CD4-positive, alpha-beta T cell treated with Interleukin-6 for 4 hours (primary cell): ENCODE data around the gene CCNL2.
"Not testable (repeated sequence)": the region's sequence is repeated elsewhere in the genome, so short reads cannot be mapped to it uniquely, and the experiment has no call there.

ENCODE experiments used
- DNase-seq: peaks from one replicate; pipeline ENCODE4 v3.0.0-alpha.2; 2020; ENCODE audit warnings: mixed read lengths

Gene CCNL2

GRCh38 chr1:1373051-1373814 lies 25.9 kb downstream of the CCNL2 start:
- DNase-seq, result no peak

DNA sequence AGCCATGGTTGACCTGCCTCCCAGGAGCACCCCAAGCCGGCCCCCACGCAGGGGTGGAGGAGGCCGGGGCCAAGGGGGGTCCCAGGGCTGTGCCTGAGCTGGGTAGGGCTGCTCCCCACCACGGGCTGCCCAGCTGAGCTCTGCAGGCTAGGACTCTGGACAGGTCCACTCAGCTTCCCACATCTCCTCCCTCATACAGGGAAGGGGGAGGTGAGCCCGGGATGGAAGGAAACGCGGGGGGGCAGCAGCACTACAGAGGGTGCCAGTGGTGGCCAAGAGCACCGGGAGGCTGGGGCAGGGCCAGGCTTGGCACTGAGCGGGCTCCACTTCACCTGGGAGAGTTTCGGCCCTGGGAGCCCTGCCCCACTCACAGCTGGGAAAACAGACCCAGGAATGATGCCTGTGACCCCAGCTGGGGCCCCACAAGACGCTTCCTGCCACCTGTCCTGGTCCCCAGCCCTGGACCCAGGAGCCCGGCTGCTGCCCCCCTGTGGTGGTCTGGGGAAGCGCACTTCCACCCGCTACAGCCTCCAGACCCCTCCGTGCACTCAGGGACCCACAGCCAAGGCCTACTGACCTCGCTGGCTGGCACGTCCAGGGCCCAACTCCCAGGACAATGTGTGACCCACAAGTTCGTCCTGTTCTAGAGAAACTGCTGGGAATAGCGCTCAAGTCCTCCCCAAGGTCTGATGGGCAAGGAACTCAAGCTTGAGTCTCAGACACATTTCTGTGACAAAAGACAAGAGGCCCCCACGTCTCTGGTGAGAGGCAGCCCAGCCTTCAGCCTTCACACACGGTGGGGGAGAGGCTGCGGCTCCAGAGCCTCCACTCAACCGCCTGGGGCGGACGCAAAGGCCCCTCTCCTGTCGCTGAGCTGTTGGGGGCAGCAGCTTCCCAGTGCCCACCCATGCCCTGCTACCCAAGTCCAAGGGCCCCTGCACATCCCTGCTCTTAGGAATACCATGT lies 27.1 kb downstream of the CCNL2 start:
- DNase-seq, result peak; percentile 80

- peak; percentile 42 for DNase-seq
Observed at GRCh38 chr1:1371364-1371745, 27.8 kb downstream of the CCNL2 start.

DNA sequence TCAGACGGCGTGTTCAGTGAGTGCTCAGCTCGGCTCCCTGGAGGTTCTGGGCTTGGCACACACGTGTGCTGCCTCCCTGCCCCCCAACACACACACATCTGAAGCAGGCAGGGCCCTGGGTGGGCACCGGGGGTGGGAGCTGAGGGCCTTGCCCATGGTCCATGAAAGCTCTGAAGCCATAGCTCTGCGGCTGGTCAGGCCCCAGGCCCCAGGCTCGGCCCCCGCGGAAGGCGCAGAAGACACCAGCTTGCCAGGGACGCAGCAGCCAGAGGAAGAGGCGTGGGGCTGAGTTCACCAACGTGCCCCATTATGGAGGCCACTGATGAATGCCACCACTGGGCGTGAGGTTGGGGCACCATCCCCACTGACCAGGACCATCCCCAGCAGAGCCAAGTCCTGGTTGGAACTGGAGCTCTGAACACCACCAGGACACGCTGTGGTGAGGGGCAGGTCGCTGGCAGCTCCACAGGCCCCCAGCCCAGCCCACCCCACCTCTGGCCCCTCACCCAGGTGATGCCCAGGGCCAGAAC lies 28.3 kb downstream of the CCNL2 start:
- no peak for DNase-seq

GRCh38 chr1:1370094-1370493 lies 29.0 kb downstream of the CCNL2 start:
- not testable (repeated sequence) for DNase-seq

DNA sequence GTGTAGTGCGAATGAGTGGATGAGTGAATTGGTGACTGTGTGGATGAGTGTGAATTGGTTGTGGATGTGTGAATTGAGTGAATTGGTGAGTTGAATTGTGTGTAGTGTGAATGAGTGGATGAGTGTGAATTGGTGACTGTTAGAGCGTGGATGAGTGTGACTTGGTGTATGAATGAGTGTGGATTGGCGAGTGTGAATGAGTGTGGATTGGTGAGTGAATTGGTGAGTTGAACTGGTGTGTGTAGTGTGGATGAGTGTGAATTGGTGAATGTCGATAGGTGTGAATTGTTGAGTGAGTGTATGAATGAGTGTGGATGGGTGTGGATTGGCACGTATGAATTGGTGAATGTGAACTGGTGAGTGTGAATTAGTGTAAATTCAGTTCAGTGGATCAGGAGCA lies 31.8 kb downstream of the CCNL2 start:
- DNase-seq, result no peak

GRCh38 chr1:1366699-1367066 lies 32.5 kb downstream of the CCNL2 start:
- no peak for DNase-seq

DNA sequence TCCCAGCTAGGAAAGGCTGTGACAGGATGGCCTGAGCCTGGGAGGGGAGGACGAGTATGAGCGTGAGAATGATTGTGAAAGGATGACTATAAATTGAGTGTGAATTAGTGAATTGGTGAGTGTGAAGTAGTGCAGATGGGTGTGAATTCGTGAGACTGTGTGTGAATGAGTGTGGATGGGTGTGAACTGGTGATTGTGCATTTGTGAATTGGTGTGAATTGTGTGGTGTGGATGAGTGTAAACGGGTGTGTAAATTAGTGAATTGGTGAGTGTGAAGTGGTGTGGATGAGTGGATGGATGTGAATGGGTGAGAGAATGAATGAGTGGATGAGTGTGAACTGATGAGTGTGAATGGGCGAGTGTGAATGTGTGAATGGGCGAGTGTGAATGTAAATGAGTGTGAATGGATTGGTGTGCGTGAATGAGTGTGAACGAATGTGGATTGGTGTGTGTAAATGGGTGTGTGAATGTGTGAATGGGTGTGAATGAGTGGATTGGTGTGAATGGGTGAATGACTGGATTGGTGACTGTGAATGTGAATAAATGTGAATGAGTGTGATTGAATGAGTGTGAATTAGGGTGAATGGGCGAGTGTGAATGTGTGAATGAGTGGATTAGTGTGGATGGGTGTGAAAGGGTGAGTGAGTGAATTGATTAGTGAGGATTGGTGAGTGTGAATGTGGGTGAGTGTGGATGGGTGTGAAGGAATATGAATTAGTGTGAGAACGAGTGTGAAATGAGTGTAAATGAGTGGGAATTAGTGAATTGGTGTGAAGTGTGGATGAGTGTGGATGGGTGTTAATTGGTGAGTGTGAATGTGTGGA lies 33.0 kb downstream of the CCNL2 start:
- DNase-seq, result no peak

DNA sequence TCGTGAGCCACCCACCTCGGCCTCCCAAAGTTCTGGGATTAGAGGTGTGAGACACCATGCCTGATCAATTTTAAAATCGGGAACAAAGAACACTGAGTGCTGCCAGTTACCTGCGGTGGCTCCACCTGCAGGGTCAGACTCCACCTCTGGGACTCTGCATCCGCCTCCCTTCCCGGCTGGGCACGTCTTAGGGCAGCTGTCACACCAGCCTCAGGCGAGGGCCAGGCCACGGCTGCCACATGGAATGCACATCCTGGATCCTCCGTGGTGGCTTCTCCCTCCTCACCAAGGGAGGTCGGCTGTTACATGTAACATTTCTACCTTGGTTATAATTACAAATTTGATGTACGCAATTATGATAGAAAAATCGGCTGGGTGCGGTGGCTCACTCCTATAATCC lies 34.9 kb downstream of the CCNL2 start:
- no peak for DNase-seq

DNA sequence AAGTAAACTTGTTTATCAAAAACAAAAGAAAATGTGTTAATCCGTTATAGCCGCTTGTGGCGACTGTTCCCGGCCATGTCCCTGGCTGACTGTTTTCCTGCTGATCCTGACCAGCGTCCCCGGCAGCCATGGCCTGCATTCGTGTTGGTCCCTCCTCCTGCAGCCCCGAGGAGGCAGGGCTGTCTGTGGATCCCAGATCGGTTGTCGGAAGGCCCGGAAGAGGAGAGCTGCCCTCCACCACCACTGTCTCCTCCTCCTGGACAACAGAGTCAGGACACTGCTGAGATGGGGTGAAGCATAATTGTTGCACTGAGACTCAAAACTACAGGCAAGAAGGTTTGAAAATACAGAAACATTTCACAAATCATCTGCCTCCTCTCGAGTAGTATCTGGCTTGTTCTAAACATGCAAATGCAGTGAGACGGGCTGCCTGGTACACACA lies 37.1 kb downstream of the CCNL2 start:
- no peak for DNase-seq

GRCh38 chr1:1361233-1361981 lies 37.7 kb downstream of the CCNL2 start:
- DNase-seq, result no peak

- DNase-seq, result no peak
Observed at GRCh38 chr1:1360506-1361169, 38.5 kb downstream of the CCNL2 start.

- no peak for DNase-seq
Observed at GRCh38 chr1:1359664-1360468, 39.3 kb downstream of the CCNL2 start.

DNA sequence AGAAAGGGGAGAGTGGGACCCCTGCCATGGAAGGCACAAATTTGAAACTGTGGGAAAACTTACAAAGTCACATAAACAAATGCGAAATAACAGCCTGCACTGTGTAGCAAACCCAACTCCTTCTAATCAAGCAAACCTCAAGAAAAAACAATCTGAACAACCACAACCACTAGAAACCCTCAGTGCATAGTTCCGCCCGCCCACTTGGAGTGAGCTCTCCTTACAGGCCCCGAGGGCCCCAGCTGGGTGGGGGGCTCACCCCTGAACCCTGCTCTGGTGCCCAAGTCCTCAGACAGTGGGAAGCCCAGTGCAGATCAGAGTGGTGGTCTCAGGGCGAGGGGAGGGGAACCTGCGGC lies 39.8 kb downstream of the CCNL2 start:
- peak; percentile 16 for DNase-seq

DNA sequence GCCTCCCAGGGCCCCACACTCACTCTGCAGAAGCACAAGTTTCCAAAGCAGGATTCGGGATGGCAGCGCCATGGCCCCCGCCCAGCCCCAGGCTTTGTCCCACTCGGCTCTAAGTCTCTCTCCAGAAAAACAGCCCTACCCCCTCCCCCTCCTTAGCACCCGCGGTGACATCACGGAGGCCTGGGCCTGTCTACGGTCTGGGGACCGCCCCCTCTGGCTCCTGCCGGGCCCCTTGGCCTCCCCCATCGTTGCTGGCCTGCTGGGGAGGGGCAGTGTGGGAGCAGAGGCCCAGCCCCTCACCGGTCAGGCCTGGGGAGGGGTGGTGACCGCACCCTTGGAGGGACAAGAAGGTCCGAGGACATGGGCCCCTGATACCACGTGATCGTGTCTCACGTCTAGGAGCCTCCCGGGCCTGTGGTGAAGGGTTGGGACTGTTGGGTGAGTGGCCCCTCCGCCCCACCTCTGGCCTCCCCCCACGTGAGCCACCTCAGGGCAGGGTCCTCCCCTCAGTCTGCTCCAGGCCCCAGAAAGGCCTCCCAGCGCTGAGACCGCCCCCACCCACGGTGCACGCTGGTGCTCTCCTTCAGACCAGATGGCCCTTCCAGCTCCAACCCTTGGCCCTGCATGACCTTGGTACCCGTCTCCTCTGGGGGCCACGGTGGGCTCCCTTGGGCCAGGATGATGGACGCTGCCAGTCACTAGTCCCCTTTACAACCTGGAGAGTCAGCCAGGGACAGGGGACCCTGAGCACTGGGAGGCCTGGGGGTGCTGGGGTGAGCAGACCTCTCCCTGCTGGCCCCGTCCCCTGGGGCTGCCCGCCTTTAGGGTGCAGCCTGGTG lies 40.5 kb downstream of the CCNL2 start, which contains the start of gene MXRA8:
Gene MXRA8 (minus strand): TSS at position 123 of the 839 bp plus-strand sequence. CDS start 51 bp downstream, at position 72.
- DNase-seq, result no peak

- DNase-seq, result no peak
Observed at GRCh38 chr1:1357871-1358432, 41.2 kb downstream of the CCNL2 start.

DNA sequence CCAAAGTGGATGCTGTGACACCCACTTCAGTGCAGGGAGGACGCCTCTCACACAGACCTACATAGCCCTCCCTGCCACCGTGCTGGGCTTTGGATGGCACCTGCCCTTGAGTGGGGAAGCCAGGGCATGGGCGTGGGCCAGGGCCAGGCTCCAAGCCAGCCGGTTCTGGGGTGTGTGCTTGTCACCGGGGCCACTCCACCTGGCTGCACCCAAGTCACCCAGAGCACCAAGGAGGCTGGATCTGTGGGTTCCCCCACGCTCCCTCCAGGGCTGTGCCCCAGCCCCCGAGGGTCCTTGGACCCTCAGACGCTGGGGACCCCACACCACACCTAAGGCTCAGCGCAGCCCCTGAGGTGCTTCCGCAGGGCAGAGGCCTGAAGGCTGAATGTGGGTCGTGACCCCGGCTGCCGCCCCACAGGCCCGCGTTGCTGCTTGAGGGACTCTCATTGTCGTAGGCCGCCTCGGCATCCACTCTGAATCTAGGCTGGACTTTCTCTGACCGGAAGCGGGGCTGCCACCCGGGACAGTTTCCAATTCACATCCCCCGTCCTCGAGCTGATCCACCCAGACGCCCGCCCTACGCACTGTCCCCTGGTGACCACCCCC lies 42.2 kb downstream of the CCNL2 start:
- no peak for DNase-seq

DNA sequence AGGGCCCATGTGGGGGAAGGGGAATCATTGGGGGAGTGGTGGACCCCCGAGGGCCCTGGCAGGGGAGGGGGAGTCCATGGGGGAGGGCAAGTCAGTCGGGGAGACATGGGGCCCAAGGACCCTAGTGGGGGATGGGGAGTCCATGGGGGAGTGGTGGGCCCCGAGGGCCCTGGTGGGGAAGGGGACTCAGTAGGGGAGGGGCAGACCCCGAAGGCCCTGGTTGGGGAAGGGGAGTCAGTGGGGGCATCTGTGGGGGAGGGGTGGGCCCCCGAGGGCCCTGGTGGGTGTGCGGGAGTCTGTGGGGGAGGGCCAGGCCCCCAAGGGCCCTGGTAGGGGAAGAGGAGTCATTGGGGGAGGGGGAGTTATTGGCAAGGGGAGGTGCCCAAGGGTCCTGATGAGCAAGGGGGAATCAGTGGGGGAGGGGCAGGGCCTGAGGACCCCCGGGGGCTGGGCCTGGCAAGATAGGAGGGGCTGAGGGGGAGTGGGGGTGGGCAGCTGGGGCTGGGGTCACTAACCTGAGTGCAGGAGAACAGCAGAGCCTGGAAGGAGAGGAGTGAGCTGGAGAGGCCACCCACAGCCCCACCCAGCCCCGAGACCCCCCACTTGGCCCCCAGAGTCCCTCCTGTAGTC lies 42.9 kb downstream of the CCNL2 start:
- DNase-seq, result no peak
